HG02610 (cell line): Measurements from ENCODE around the gene SFI1.
"Not testable (repeated sequence)": the region's sequence is repeated elsewhere in the genome, so short reads cannot be mapped to it uniquely, and the experiment has no call there.

Experiments used
- ATAC-seq: cut with Tn5 transposase; IDR thresholded peaks from one replicate; pipeline ENCODE4 v1.9.1; 2021; ENCODE audit warnings: mild to moderate bottlenecking, moderate library complexity; ENCODE audit not compliant: unreplicated experiment

The SFI1 gene

GRCh38 chr22:31540166-31540565 lies 43.8 kb downstream of the SFI1 start:
- ATAC-seq = not testable (repeated sequence)

GRCh38 chr22:31540966-31541365 lies 44.6 kb downstream of the SFI1 start:
- no peak for ATAC-seq

GRCh38 chr22:31544481-31545480 lies 48.4 kb downstream of the SFI1 start:
- ATAC-seq = no peak

GRCh38 chr22:31550871-31551370 lies 54.6 kb downstream of the SFI1 start:
- ATAC-seq = no peak

GRCh38 chr22:31556627-31557203 lies 60.4 kb downstream of the SFI1 start:
- ATAC-seq = no peak

GRCh38 chr22:31558546-31558945 lies 62.2 kb downstream of the SFI1 start:
- not testable (repeated sequence) for ATAC-seq

- ATAC-seq = no peak
These were observed 65.0 kb downstream of the SFI1 start for GRCh38 chr22:31561238-31561887.

- no peak for ATAC-seq
These were observed 65.6 kb downstream of the SFI1 start for GRCh38 chr22:31561970-31562369.

- no peak for ATAC-seq
These were observed 70.1 kb downstream of the SFI1 start for GRCh38 chr22:31566484-31566883.

GRCh38 chr22:31567196-31567595 lies 70.9 kb downstream of the SFI1 start:
- no peak for ATAC-seq

- no peak for ATAC-seq
These were observed 71.4 kb downstream of the SFI1 start for GRCh38 chr22:31567702-31568101.

- no peak for ATAC-seq
These were observed 72.8 kb downstream of the SFI1 start for GRCh38 chr22:31569126-31569525.

GRCh38 chr22:31572939-31573338 lies 76.6 kb downstream of the SFI1 start:
- no peak for ATAC-seq

- no peak for ATAC-seq
These were observed 77.8 kb downstream of the SFI1 start for GRCh38 chr22:31574055-31574670.

GRCh38 chr22:31575190-31575589 lies 78.9 kb downstream of the SFI1 start:
- ATAC-seq = no peak

- ATAC-seq = no peak
These were observed 81.4 kb downstream of the SFI1 start for GRCh38 chr22:31577711-31578110.

- ATAC-seq = no peak
These were observed 81.8 kb downstream of the SFI1 start for GRCh38 chr22:31578171-31578570.

- no peak for ATAC-seq
These were observed 83.5 kb downstream of the SFI1 start for GRCh38 chr22:31579835-31580242.

- no peak for ATAC-seq
These were observed 87.6 kb downstream of the SFI1 start for GRCh38 chr22:31583861-31584485.

- no peak for ATAC-seq
These were observed 88.4 kb downstream of the SFI1 start for GRCh38 chr22:31584804-31585160.
